Measurements from ENCODE around the gene LEPR.

DNA sequence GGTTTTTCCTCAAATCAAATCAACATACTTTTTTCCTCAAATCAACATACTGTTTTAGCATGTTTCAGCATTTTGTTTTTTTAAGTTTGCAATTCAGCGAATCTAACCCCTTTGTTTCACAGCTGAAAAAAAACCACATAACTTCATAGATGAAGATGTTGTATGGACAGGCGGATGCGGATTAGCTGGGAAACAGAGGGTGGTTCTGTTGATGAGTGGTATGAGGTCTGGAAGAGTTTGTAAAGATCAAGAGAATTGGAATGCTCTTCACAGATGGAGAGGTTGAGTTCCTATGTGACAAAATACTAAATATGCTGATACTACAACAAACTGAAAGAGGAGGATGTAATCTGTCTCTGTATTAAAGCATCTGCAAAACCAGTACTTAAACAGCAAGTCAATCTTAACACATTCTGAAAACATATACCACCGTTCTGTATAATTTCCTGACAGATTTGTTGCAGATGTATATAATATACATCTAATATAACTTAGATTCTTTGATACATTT, 10.6 kb upstream of the LEPR start:
- TF ChIP-seq, protein P1, sequence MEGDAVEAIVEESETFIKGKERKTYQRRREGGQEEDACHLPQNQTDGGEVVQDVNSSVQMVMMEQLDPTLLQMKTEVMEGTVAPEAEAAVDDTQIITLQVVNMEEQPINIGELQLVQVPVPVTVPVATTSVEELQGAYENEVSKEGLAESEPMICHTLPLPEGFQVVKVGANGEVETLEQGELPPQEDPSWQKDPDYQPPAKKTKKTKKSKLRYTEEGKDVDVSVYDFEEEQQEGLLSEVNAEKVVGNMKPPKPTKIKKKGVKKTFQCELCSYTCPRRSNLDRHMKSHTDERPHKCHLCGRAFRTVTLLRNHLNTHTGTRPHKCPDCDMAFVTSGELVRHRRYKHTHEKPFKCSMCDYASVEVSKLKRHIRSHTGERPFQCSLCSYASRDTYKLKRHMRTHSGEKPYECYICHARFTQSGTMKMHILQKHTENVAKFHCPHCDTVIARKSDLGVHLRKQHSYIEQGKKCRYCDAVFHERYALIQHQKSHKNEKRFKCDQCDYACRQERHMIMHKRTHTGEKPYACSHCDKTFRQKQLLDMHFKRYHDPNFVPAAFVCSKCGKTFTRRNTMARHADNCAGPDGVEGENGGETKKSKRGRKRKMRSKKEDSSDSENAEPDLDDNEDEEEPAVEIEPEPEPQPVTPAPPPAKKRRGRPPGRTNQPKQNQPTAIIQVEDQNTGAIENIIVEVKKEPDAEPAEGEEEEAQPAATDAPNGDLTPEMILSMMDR (IDR thresholded peaks at IDR 0.05; ENCODE audit: low read length) = no peak
- TF ChIP-seq EZH2phosphoT487 (IDR thresholded peaks at IDR 0.05; ENCODE audit: low read length) = no peak
